Small intestine (tissue), 7 donors: ENCODE measurements around the gene ACP7. TPM values are rescaled to one million over a fixed set of nuclear protein-coding genes. Genes with fewer than 3 reads are reported as not detected.
"Not testable (repeated sequence)": the region's sequence is repeated elsewhere in the genome, so short reads cannot be mapped to it uniquely, and the experiment has no call there.

Experiments
- DNase-seq, 2 donors: peaks; one replicate each; pipeline versions ENCODE4 v3.0.0 to v3.0.0-alpha.2; 2013
- FAIRE-seq: peaks from 2 replicates; lab custom pipeline; 2012; peaks lifted over from hg19 to GRCh38; lab: Jason Lieb, UNC
- H3K27ac ChIP-seq, 3 donors: one replicate each; pipeline ENCODE4 v1.5.1; 2013; ENCODE audit warnings: low read length in 2 of 3, mild to moderate bottlenecking in 2 of 3, control low read depth in 1 of 3, inconsistent platforms in 1 of 3, low read depth in 1 of 3, moderate library complexity in 1 of 3
- H3K27me3 ChIP-seq, 3 donors: one replicate each; pipeline ENCODE4 v1.6.1; 2013; ENCODE audit warnings: low read length in 3 of 3, inconsistent platforms in 1 of 3; ENCODE audit not compliant: control insufficient read depth in 3 of 3, insufficient read depth in 3 of 3
- H3K36me3 ChIP-seq, 3 donors: one replicate each; pipeline ENCODE4 v1.6.1; 2013; ENCODE audit warnings: low read length in 3 of 3, inconsistent platforms in 1 of 3, low read depth in 1 of 3, mild to moderate bottlenecking in 1 of 3, moderate library complexity in 1 of 3; ENCODE audit not compliant: control insufficient read depth in 3 of 3, insufficient read depth in 2 of 3
- H3K4me1 ChIP-seq, 3 donors: one replicate each; pipeline ENCODE4 v1.6.1; 2013; ENCODE audit warnings: low read length in 2 of 3, inconsistent platforms in 1 of 3, low read depth in 1 of 3, mild to moderate bottlenecking in 1 of 3, moderate library complexity in 1 of 3; ENCODE audit not compliant: control insufficient read depth in 3 of 3, insufficient read depth in 2 of 3
- H3K4me3 ChIP-seq, 3 donors: one replicate each; pipeline ENCODE4 v1.5.1; 2013; ENCODE audit warnings: low read length in 3 of 3, control low read depth in 1 of 3, inconsistent platforms in 1 of 3, low read depth in 1 of 3, mild to moderate bottlenecking in 1 of 3, moderate library complexity in 1 of 3
- H3K9me3 ChIP-seq, 2 donors: one replicate each; pipeline ENCODE4 v1.6.1; 2013; ENCODE audit warnings: low read depth in 1 of 2, low read length in 1 of 2; ENCODE audit not compliant: control insufficient read depth in 2 of 2, insufficient read depth in 1 of 2
- WGBS, 3 donors: extraction: QIAGEN DNeasy Blood & Tissue Kit; methylation state at CpG; one replicate each; pipeline ENCODE4 v1.1.7; 2013; 5-methylcytosine and 5-hydroxymethylcytosine counted together
- polyA plus RNA-seq, 4 donors: library from polyadenylated mRNA; stranded (reverse) in 3 of 4; unstranded in 1 of 4; fragments of 200-250 nt in 3 of 4; fragments of 120-200 nt in 1 of 4; gene quantifications; one replicate each; pipeline versions ENCODE4 v1.2.1 to v1.2.3, GENCODE V29; 2013
- donor health status: healthy with polysubstance abuse.
- donor health status: control.
- donor health status: control.
- donor health status: Bipolar disorder and iron deficiency.
- donor health status: healthy.

Gene ACP7
- polyA plus RNA-seq, 4 donors = 0.01 to 2.9 TPM; not detected in 2

DNA sequence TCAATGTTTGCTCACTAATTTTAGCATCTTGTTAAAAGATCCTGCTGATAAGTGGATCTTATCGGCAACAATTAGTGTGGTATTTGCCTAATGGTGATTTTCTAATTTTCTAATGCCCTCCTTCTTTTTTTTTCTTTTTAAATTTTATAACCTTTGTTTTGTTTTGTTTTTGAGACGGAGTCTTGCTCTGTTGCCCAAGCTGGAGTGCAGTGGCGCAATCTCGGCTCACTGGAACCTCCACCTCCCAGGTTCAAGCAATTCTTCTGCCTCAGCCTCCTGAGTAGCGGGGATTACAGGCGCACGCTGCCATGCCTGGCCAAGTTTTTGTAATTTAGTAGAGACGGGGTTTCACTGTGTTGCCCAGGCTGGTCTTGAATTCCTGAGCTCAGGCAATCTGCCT lies 5.8 kb downstream of the ACP7 start:
- peaks cover 0 to 12% (median 0%) of the 10 kb centered on the region in 3 donors for H3K4me1 ChIP-seq
- H3K4me3 ChIP-seq, H3K36me3 ChIP-seq, H3K27ac ChIP-seq, H3K27me3 ChIP-seq, H3K9me3 ChIP-seq, DNase-seq, FAIRE-seq: not testable (repeated sequence)
- WGBS, 3 donors = 71 to 81% (median 76%) methylated on average over 8 of the region's 8 CpGs

DNA sequence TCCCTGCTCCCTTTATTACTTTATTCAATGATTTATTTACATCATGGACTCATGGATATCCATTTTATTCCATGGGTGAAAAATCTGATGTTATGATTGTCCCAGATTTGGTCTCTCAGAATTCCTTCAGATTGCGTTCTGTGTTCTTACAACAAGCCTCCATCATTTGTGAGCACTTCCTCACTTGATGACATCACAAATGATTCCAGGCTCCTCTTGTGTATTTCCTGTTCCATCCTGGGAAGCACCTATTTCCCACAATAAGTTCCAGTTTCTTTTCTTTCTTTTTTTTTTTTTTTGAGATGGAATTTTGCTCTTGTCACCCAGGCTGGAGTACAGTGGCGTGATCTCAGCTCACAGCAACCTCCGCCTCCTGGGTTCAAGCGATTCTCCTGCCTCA lies 6.7 kb downstream of the ACP7 start:
- 93 to 98% (median 94%) methylated on average over 4 of the region's 4 CpGs for WGBS, 3 donors

DNA sequence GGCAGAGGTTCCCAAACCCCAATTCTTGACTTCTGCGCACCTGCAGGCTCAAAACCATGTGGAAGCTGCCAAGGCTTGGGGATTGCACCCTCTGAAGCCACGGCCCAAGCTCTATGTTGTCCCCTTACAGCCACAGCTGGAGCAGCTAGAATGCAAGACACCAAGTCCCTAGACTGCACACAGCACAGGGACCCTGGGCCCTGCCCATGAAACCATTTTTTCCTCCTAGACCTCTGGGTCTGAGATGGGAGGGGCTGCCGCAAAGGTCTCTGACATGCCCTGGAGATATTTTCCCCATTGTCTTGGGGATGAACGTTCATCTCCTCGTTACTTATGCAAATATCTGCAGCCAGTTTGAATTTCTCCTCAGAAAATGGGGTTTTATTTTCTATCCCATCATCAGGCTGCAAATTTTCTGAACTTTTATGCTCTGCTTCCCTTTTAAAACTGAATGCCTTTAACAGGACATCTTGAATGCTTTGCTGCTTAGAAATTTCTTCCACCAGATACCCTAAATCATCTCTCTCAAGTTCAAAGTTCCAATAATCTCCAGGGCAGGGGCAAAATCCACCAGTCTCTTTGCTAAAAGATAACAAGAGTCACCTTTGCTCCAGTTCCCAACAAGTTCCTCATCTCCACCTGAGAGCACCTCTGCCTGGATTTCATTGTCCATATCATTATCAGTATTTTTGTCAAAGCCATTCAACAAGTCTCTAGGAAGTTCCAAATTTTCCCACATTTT lies 11.8 kb downstream of the ACP7 start:
- Histone ChIP-seq H3K9me3 (peaks cover 0 to 15% of the 10 kb centered on the region in 2 donors), H3K27me3 (peaks cover 0 to 12% (median 0%) of the 10 kb centered on the region in 3 donors), H3K4me1 (peaks cover 0 to 30% (median 2%) of the 10 kb centered on the region in 3 donors), H3K27ac (peak overlapping the region in 2 of 3 donors; percentile 14 to 53)
- H3K36me3 ChIP-seq, FAIRE-seq, H3K4me3 ChIP-seq: not testable (repeated sequence)
- WGBS, 3 donors = 43 to 62% (median 44%) methylated on average over 5 of the region's 5 CpGs
- DNase-seq = peak; percentile 65 to 86

More for the DNA sequence above, 6.7 kb downstream of the ACP7 start:
- FAIRE-seq (no peak), DNase-seq (no peak)
- Histone ChIP-seq H3K27ac (no peak overlapping the region), H3K9me3 (peaks cover 0 to 15% of the 10 kb centered on the region in 2 donors), H3K4me3 (no peak overlapping the region), H3K4me1 (peaks cover 0 to 19% (median 2%) of the 10 kb centered on the region in 3 donors), H3K36me3 (no peaks in the 10 kb centered on the region), H3K27me3 (peaks cover 0 to 4% (median under 1%) of the 10 kb centered on the region in 3 donors)

DNA sequence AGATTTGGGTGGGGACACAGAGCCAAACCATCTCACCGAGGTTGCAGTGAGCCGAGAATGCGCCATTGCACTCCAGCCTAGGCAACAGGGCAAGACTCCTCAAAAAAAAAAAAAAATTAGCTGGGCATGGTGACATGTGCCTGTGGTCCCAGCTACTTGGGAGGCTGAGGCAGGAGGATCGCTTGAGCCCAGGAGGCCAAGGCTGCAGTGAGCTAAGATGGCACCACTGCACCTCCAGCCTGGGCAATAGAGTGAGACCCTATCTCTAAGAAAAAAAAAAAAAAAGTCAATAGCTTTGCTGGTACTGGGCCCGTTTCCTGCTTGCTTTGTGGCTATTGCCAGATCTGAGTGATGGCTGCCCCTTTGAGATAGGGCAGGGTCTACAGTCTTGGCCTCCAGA lies 13.1 kb downstream of the ACP7 start:
- FAIRE-seq (no peak), DNase-seq (no peak)
- peaks cover 0 to 30% (median 2%) of the 10 kb centered on the region in 3 donors for H3K4me1 ChIP-seq
- peaks cover 0 to 12% (median 0%) of the 10 kb centered on the region in 3 donors for H3K27me3 ChIP-seq
- no peak overlapping the region for H3K4me3 ChIP-seq
- H3K27ac ChIP-seq = no peak overlapping the region
- 56 to 86% (median 73%) methylated on average over 5 of the region's 5 CpGs for WGBS, 3 donors
- peaks cover 0 to 15% of the 10 kb centered on the region in 2 donors for H3K9me3 ChIP-seq
- no peaks in the 10 kb centered on the region for H3K36me3 ChIP-seq

DNA sequence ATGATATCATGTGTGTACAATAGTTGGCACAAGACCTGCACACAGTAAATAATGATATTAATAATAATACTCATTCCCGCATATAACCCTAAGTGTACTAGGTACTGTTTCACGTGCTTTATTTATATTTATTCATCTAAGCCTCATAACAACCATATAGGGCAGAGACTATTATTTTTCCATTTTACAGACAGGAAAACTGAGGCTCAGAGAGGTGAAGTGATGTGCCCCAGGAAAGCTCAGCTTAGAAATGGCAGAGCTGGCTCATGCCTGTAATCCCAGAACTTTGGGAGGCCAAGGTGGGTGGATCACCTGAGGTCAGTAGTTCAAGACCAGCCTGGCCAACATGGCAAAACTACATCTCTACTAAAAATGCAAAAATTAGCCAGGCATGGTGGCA lies 13.6 kb downstream of the ACP7 start:
- peaks cover 0 to 15% of the 10 kb centered on the region in 2 donors for H3K9me3 ChIP-seq
- no peaks in the 10 kb centered on the region for H3K36me3 ChIP-seq
- no peak for DNase-seq
- no peak overlapping the region for H3K27ac ChIP-seq
- peaks cover 0 to 30% (median 2%) of the 10 kb centered on the region in 3 donors for H3K4me1 ChIP-seq
- peaks cover 0 to 12% (median 0%) of the 10 kb centered on the region in 3 donors for H3K27me3 ChIP-seq
- 50 to 83% (median 77%) methylated on average over 2 of the region's 2 CpGs for WGBS, 3 donors
- H3K4me3 ChIP-seq = no peak overlapping the region
- no peak for FAIRE-seq

DNA sequence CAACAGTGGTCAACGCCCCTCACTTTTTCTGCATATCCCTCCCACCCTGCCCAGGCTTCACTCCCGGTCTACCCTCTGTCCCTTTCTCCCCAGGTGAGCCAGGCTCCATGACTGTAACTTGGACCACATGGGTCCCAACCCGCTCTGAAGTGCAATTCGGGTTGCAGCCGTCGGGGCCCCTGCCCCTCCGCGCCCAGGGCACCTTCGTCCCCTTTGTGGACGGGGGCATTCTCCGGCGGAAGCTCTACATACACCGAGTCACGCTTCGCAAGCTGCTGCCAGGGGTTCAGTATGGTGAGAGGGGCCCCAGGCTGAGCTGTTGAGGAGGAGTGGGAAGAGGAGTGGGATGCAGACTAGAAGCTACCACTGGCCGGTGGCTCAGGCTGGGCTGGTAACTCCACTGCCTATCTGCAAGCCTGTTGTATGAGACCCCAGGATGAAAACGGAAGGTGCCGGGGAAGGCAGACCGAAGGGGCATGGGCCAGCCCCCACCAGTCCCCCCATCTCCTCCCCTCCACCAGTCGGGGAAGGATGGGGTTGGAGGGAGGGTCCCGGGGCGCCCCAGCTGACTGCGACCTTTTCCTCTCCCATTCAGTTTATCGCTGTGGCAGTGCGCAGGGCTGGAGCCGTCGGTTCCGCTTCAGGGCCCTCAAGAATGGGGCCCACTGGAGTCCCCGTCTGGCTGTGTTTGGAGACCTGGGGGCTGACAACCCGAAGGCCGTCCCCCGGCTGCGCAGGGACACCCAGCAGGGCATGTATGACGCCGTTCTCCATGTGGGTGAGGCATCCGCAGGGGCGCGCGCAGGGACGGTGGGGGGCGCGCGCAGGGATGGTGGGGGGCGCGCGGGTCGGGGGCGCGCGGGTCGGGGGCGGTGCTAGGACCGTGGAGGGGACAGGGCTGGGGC lies 14.4 kb downstream of the ACP7 start:
- WGBS, 3 donors = 18 to 33% (median 25%) methylated on average over 46 to 52 of the region's 53 CpGs
- peaks cover 0 to 30% (median 2%) of the 10 kb centered on the region in 3 donors for H3K4me1 ChIP-seq
- H3K4me3 ChIP-seq = peak overlapping the region in 1 of 3 donors; percentile 25
- H3K27me3 ChIP-seq = peaks cover 0 to 12% (median 0%) of the 10 kb centered on the region in 3 donors
- H3K9me3 ChIP-seq = peaks cover 0 to 15% of the 10 kb centered on the region in 2 donors
- peak in 1 of 2 donors; percentile 24 for DNase-seq
- no peak overlapping the region for H3K27ac ChIP-seq
- no peaks in the 10 kb centered on the region for H3K36me3 ChIP-seq
- FAIRE-seq = no peak

DNA sequence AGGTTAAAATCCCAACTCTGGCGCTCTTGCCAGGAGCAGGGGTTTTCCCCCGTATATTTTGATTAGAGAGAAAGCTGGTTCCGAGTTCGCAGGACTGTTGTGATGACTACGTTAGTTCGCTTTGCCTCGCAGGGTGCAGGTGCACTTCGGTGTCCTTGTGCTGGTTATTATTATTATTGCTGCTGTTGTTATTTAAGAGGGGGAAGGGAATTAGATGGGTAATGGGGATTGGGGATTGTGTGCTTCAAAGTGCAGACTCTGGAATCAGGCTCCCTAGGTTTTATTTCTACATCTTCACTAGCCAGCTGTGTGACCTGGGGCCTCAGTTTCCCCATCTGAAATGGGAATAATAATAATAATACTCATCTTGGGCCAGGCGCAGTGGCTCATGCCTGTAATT lies 15.2 kb downstream of the ACP7 start:
- peaks cover 0 to 30% (median 2%) of the 10 kb centered on the region in 3 donors for H3K4me1 ChIP-seq
- no peaks in the 10 kb centered on the region for H3K36me3 ChIP-seq
- no peak overlapping the region for H3K4me3 ChIP-seq
- FAIRE-seq = no peak
- DNase-seq = no peak
- H3K27ac ChIP-seq = no peak overlapping the region
- peaks cover 0 to 15% of the 10 kb centered on the region in 2 donors for H3K9me3 ChIP-seq
- 23 to 42% (median 30%) methylated on average over 9 of the region's 9 CpGs for WGBS, 3 donors
- H3K27me3 ChIP-seq = peaks cover 0 to 12% (median 0%) of the 10 kb centered on the region in 3 donors
